Body of pancreas (tissue), 4 donors: ENCODE measurements around the gene C14orf119. TPM values are rescaled to one million over a fixed set of nuclear protein-coding genes. Genes with fewer than 3 reads are reported as not detected.

ENCODE experiments used
- ATAC-seq: fragments of 150-250 bp; one replicate; pipeline ENCODE4 v1.9.1; 2016
- DNase-seq, 4 donors: peaks; one replicate each; pipeline ENCODE4 v3.0.0-alpha.2; 2019
- H3K27ac ChIP-seq, 4 donors: fragments of 200-600 bp; sonication (generic); 1 replicate in 3 of 4; 2 replicates in 1 of 4; pipeline versions ENCODE4 v1.5.1 to v1.6.1; 2016 to 2019; ENCODE audit warnings: mild to moderate bottlenecking in 1 of 4, mixed read lengths in 1 of 4, moderate library complexity in 1 of 4
- H3K27me3 ChIP-seq, 2 donors: fragments of 200-600 bp; sonication (generic); one replicate each; pipeline ENCODE4 v1.6.0; 2016; ENCODE audit warnings: mild to moderate bottlenecking in 1 of 2
- H3K36me3 ChIP-seq, 2 donors: fragments of 200-600 bp; sonication (generic); replicated peaks in 1 of 2; 2 replicates each; pipeline ENCODE4 v1.5.1; 2016; ENCODE audit warnings: low read depth in 2 of 2; ENCODE audit not compliant: insufficient read depth in 1 of 2
- H3K4me1 ChIP-seq: fragments of 200-600 bp; sonication (generic); one replicate; pipeline ENCODE4 v1.6.0; 2016
- H3K4me3 ChIP-seq, 2 donors: fragments of 200-600 bp; sonication (generic); 1 replicate in 1 of 2; 2 replicates in 1 of 2; pipeline ENCODE4 v1.5.1; 2016 to 2019
- H3K9me3 ChIP-seq, 3 donors: fragments of 200-600 bp; sonication (generic); 1 replicate in 2 of 3; 2 replicates in 1 of 3; pipeline ENCODE4 v1.5.1; 2016
- POLR2A ChIP-seq, 3 donors: fragments of 450-650 bp; IDR thresholded peaks; one replicate each; pipeline ENCODE4 v1.6.1; 2016; ENCODE audit warnings: antibody characterized with exemption in 3 of 3, mild to moderate bottlenecking in 2 of 3
- WGBS, 2 donors: methylation state at CpG; one replicate each; pipeline ENCODE4 v1.1.5; 2017; 5-methylcytosine and 5-hydroxymethylcytosine counted together
- intact Hi-C: fragments of 100-400 bp; cut with DNase I; formaldehyde crosslinking; loops from one replicate; pipeline ENCODE4 v1.15.1; 2023
- total RNA-seq, 2 donors: library from RNA; depleted of rRNA; stranded (reverse); fragments of >200 nt; gene quantifications; one replicate each; pipeline ENCODE4 v1.1.0, GENCODE V29; 2016
- TF ChIP-seq, protein P1 (sequence below), 7 experiments: fragments of 450-650 bp in 4 of 7; fragments of 200-600 bp in 3 of 7; sonication (generic) in 3 of 7; IDR thresholded peaks; one replicate each; pipeline ENCODE4 v1.5.1; 2016 to 2019; ENCODE audit warnings: antibody characterized with exemption in 7 of 7

C14orf119 gene
- total RNA-seq, 2 donors from 2014 or later = 3.6 to 7.0 TPM

- no peaks in the 10 kb centered on the region for H3K9me3 ChIP-seq
- TF ChIP-seq POLR2A (IDR thresholded peaks at IDR 0.05) = no peak
- TF ChIP-seq, protein P1, sequence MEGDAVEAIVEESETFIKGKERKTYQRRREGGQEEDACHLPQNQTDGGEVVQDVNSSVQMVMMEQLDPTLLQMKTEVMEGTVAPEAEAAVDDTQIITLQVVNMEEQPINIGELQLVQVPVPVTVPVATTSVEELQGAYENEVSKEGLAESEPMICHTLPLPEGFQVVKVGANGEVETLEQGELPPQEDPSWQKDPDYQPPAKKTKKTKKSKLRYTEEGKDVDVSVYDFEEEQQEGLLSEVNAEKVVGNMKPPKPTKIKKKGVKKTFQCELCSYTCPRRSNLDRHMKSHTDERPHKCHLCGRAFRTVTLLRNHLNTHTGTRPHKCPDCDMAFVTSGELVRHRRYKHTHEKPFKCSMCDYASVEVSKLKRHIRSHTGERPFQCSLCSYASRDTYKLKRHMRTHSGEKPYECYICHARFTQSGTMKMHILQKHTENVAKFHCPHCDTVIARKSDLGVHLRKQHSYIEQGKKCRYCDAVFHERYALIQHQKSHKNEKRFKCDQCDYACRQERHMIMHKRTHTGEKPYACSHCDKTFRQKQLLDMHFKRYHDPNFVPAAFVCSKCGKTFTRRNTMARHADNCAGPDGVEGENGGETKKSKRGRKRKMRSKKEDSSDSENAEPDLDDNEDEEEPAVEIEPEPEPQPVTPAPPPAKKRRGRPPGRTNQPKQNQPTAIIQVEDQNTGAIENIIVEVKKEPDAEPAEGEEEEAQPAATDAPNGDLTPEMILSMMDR (IDR thresholded peaks at IDR 0.05) = no peak
- no peaks in the 10 kb centered on the region for H3K36me3 ChIP-seq
- H3K4me3 ChIP-seq = no peak overlapping the region
- ATAC-seq (no peak), DNase-seq (no peak)
- WGBS, 2 donors = 76 to 78% methylated on average over 5 to 7 of the region's 7 CpGs
- no peak overlapping the region for H3K27ac ChIP-seq
- no peaks in the 10 kb centered on the region for H3K27me3 ChIP-seq
- intact Hi-C loops = no loop called here
- H3K4me1 ChIP-seq = peaks cover 50% of the 10 kb centered on the region
These were observed 2.5 kb downstream of the C14orf119 start for GRCh38 chr14:23097786-23098185.

DNA sequence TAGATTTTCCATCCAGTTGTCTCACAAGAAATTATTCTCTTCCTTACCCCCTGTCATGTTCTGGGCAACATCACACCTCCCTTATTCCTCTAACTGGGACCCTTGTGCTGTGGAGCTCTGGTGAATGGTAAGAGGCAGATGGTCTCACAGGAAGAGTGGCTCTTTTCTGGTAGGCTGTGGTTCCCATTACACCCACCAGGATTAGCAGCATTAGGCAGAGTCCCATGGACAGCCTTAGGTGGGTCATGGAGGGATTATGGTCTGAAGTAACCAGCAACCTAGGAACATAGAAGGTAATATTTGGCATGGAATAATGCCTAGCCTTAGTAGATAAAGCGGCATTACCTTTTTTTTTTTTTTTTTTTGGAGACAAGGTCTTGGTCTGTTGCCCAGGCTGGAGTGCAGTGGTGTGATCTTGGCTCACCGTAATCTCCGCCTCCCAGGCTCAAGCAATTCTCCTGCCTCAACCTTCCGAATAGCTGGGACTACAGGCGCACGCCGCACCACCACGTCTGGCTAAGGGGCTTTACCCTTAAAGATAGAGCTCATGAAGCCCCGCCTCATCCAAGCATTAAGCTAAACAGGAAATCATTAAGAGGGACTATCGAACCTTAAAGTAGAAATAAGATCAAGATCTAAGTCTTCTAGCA lies 4.0 kb downstream of the C14orf119 start:
- H3K27me3 ChIP-seq = no peaks in the 10 kb centered on the region
- ATAC-seq (no peak), DNase-seq (peak; percentile 55 to 72 (median 58))
- H3K4me1 ChIP-seq = peaks cover 39% of the 10 kb centered on the region
- no peaks in the 10 kb centered on the region for H3K36me3 ChIP-seq
- H3K27ac ChIP-seq = peak overlapping the region in 3 of 4 donors; percentile 28 to 56 (median 33)
- TF ChIP-seq, protein P1 (IDR thresholded peaks at IDR 0.05) = peak in 3 of 7 experiments; percentile 13 to 18 (median 14)
- TF ChIP-seq POLR2A (IDR thresholded peaks at IDR 0.05) = no peak
- no peak overlapping the region for H3K4me3 ChIP-seq
- H3K9me3 ChIP-seq = no peaks in the 10 kb centered on the region
- WGBS, 2 donors = 32 to 37% methylated on average over 10 of the region's 10 CpGs
- intact Hi-C loops = no loop called here

DNA sequence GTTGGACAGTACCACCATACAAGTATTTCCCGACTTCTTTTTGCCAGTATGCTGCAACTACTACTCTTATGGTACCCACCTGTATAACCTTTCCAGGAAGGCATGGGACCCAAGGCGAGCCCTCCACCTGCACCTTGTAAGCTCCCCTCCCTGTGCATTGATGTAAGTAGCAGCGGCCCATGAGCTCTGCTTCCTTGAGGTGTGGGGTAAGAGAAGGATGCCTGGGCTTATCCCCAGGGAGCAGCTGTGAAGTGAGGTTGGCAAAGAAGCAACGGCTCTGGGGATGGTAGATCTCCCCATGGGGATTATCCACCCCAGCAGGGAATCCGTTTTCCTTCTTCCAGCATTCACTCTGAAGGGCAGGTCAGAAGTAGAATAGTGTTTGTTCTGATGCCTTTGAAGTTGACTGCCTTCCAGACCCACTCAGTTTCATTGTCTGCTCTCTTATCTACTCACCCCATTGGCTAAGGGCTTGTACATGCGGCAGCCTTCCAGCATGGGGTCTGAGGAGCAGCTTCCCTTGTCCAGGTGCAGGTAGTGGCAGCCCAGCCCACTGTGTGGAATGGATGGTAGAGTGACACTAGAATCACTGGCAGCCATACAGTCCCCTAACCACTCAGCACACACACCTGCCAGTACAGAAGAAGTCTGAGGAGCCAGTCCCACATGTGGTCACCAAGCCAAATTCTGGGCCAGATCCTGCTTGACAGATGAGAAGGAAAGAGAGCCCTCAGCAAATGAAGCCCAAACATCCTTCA lies 6.1 kb downstream of the C14orf119 start:
- Histone ChIP-seq H3K36me3 (no peaks in the 10 kb centered on the region), H3K27me3 (no peaks in the 10 kb centered on the region), H3K9me3 (no peaks in the 10 kb centered on the region), H3K4me3 (no peak overlapping the region), H3K27ac (no peak overlapping the region), H3K4me1 (peaks cover 36% of the 10 kb centered on the region)
- 74 to 83% methylated on average over 6 of the region's 6 CpGs for WGBS, 2 donors
- no peak for ATAC-seq
- TF ChIP-seq POLR2A (IDR thresholded peaks at IDR 0.05) = no peak
- TF ChIP-seq, protein P1 (IDR thresholded peaks at IDR 0.05) = no peak
- no peak for DNase-seq
- intact Hi-C loops = no loop called here

- Histone ChIP-seq H3K36me3 (no peaks in the 10 kb centered on the region), H3K4me1 (peaks cover 29% of the 10 kb centered on the region), H3K27me3 (no peaks in the 10 kb centered on the region), H3K4me3 (no peak overlapping the region), H3K9me3 (no peaks in the 10 kb centered on the region), H3K27ac (no peak overlapping the region)
- DNase-seq (no peak), ATAC-seq (no peak)
- intact Hi-C loops = no loop called here
- WGBS, 2 donors = 79 to 82% methylated on average over 9 to 10 of the region's 10 CpGs
- TF ChIP-seq, protein P1 (IDR thresholded peaks at IDR 0.05) = no peak
These were observed 6.8 kb downstream of the C14orf119 start for GRCh38 chr14:23101986-23102625.
